GM18909 (cell line): ENCODE measurements around the gene ACR.
"Not testable (repeated sequence)": the region's sequence is repeated elsewhere in the genome, so short reads cannot be mapped to it uniquely, and the experiment has no call there.

Experiments used
- ATAC-seq: cut with Tn5 transposase; IDR thresholded peaks from one replicate; pipeline ENCODE4 v1.9.1; 2021; ENCODE audit warnings: mild to moderate bottlenecking; ENCODE audit not compliant: unreplicated experiment, poor library complexity

ACR gene

GRCh38 chr22:50730941-50731661, 6.9 kb upstream of the ACR start:
- ATAC-seq: no peak

GRCh38 chr22:50731811-50732624, 6.0 kb upstream of the ACR start:
- no peak for ATAC-seq

- no peak for ATAC-seq
Observed at GRCh38 chr22:50732681-50733080, 5.3 kb upstream of the ACR start.

GRCh38 chr22:50733521-50734342, 4.3 kb upstream of the ACR start:
- ATAC-seq: no peak

GRCh38 chr22:50734343-50734771, 3.6 kb upstream of the ACR start:
- no peak for ATAC-seq

- ATAC-seq: no peak
Observed at GRCh38 chr22:50734986-50735738, 2.8 kb upstream of the ACR start.

- no peak for ATAC-seq
Observed at GRCh38 chr22:50735739-50736030, 2.3 kb upstream of the ACR start.

GRCh38 chr22:50738649-50739227, 734 bp downstream of the ACR start:
- ATAC-seq: no peak

GRCh38 chr22:50739279-50739691, 1.3 kb downstream of the ACR start:
- ATAC-seq: no peak

GRCh38 chr22:50739894-50740293, 1.9 kb downstream of the ACR start:
- no peak for ATAC-seq

- not testable (repeated sequence) for ATAC-seq
Observed at GRCh38 chr22:50740714-50741113, 2.7 kb downstream of the ACR start.

- not testable (repeated sequence) for ATAC-seq
Observed at GRCh38 chr22:50744424-50744823, 6.4 kb downstream of the ACR start.

- ATAC-seq: not testable (repeated sequence)
Observed at GRCh38 chr22:50747521-50747920, 9.5 kb downstream of the ACR start.

GRCh38 chr22:50748630-50749029, 10.6 kb downstream of the ACR start:
- ATAC-seq: not testable (repeated sequence)

- not testable (repeated sequence) for ATAC-seq
Observed at GRCh38 chr22:50749302-50750074, 11.5 kb downstream of the ACR start.

- not testable (repeated sequence) for ATAC-seq
Observed at GRCh38 chr22:50755251-50755650, 17.2 kb downstream of the ACR start.

GRCh38 chr22:50756406-50756805, 18.4 kb downstream of the ACR start:
- not testable (repeated sequence) for ATAC-seq

- ATAC-seq: not testable (repeated sequence)
Observed at GRCh38 chr22:50756949-50757491, 19.0 kb downstream of the ACR start.
